ENCODE data around the gene SOX13.

SOX13 gene

GRCh38 chr1:204177133-204177532 lies 104.2 kb downstream of the SOX13 start:
- no peak overlapping the region for H3K27ac ChIP-seq (replicated peaks)
- DNase-seq (ENCODE audit: low read depth in 1 of 2, low spot score in 1 of 2), result no peak
- no peak overlapping the region for H3K4me3 ChIP-seq (replicated peaks; ENCODE audit: insufficient read depth, low read length)
- H3K27me3 ChIP-seq (ENCODE audit: insufficient read depth, poor library complexity, severe bottlenecking), result peaks cover 2% of the 10 kb centered on the region
- TF ChIP-seq SPI1 (IDR thresholded peaks at IDR 0.05; ENCODE audit: borderline replicate concordance, low read depth), result no peak
- TF ChIP-seq CTCF (IDR thresholded peaks at IDR 0.05; ENCODE audit: insufficient read depth, low read length), result no peak
- TF ChIP-seq, protein P1, sequence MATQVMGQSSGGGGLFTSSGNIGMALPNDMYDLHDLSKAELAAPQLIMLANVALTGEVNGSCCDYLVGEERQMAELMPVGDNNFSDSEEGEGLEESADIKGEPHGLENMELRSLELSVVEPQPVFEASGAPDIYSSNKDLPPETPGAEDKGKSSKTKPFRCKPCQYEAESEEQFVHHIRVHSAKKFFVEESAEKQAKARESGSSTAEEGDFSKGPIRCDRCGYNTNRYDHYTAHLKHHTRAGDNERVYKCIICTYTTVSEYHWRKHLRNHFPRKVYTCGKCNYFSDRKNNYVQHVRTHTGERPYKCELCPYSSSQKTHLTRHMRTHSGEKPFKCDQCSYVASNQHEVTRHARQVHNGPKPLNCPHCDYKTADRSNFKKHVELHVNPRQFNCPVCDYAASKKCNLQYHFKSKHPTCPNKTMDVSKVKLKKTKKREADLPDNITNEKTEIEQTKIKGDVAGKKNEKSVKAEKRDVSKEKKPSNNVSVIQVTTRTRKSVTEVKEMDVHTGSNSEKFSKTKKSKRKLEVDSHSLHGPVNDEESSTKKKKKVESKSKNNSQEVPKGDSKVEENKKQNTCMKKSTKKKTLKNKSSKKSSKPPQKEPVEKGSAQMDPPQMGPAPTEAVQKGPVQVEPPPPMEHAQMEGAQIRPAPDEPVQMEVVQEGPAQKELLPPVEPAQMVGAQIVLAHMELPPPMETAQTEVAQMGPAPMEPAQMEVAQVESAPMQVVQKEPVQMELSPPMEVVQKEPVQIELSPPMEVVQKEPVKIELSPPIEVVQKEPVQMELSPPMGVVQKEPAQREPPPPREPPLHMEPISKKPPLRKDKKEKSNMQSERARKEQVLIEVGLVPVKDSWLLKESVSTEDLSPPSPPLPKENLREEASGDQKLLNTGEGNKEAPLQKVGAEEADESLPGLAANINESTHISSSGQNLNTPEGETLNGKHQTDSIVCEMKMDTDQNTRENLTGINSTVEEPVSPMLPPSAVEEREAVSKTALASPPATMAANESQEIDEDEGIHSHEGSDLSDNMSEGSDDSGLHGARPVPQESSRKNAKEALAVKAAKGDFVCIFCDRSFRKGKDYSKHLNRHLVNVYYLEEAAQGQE (IDR thresholded peaks at IDR 0.05; ENCODE audit: insufficient replicate concordance, low read depth), result no peak
- TF ChIP-seq POLR2AphosphoS5 (IDR thresholded peaks at IDR 0.05; ENCODE audit: low read depth), result no peak
- TF ChIP-seq GABPA (IDR thresholded peaks at IDR 0.05; ENCODE audit: low read depth), result no peak
